GM12801 (cell line): ENCODE data around the gene PRKCE.

Experiments used
- TF ChIP-seq, protein P1 (sequence below): IDR thresholded peaks from one replicate; pipeline ENCODE4 v1.5.1; 2011; ENCODE audit warnings: control low read depth; ENCODE audit not compliant: insufficient read length; ENCODE audit errors: extremely low read depth

Gene PRKCE

GRCh38 chr2:45683292-45683691, 31.8 kb downstream of the PRKCE start:
- TF ChIP-seq, protein P1, sequence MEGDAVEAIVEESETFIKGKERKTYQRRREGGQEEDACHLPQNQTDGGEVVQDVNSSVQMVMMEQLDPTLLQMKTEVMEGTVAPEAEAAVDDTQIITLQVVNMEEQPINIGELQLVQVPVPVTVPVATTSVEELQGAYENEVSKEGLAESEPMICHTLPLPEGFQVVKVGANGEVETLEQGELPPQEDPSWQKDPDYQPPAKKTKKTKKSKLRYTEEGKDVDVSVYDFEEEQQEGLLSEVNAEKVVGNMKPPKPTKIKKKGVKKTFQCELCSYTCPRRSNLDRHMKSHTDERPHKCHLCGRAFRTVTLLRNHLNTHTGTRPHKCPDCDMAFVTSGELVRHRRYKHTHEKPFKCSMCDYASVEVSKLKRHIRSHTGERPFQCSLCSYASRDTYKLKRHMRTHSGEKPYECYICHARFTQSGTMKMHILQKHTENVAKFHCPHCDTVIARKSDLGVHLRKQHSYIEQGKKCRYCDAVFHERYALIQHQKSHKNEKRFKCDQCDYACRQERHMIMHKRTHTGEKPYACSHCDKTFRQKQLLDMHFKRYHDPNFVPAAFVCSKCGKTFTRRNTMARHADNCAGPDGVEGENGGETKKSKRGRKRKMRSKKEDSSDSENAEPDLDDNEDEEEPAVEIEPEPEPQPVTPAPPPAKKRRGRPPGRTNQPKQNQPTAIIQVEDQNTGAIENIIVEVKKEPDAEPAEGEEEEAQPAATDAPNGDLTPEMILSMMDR = no peak

DNA sequence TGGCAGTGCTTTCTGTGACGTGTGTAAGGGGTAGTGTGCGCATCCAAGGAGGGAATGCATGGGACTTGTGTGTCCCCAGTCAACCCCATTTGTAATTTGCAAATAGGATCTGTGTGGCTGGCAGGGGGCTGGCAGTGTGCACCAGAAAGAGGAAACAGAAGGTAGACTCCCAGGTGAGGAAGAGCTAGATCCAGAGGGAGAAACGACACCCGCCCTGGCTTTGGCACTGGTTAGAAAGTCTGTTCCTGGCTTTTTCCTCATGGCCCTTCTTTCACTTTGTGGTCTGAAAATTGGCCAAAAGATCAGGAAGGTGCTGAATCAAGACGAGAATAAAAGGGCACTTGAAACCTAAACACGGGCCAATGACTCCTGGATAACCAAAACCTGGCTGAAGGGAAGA, 33.3 kb downstream of the PRKCE start:
- TF ChIP-seq, protein P1 = no peak

GRCh38 chr2:45685260-45685659, 33.8 kb downstream of the PRKCE start:
- TF ChIP-seq, protein P1 = no peak

DNA sequence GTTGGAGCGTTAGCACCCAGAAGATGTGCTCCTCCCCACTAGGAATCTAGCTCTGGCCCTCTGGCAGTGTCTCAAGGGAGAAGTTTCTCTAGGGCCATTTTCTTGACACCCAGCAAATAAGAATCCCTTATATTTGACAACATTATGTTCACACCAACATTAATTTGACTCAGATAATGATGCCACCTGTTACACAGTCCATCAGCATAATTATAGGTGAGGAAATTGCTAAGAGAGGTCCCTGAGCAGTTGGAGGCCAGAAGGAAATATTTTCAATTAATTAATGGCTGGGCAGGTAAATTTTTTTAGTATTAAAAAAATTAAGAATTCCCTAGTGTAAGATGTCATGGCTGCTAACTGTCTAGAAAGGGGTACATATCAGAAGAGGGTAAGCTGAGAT, 36.5 kb downstream of the PRKCE start:
- TF ChIP-seq, protein P1 = no peak

DNA sequence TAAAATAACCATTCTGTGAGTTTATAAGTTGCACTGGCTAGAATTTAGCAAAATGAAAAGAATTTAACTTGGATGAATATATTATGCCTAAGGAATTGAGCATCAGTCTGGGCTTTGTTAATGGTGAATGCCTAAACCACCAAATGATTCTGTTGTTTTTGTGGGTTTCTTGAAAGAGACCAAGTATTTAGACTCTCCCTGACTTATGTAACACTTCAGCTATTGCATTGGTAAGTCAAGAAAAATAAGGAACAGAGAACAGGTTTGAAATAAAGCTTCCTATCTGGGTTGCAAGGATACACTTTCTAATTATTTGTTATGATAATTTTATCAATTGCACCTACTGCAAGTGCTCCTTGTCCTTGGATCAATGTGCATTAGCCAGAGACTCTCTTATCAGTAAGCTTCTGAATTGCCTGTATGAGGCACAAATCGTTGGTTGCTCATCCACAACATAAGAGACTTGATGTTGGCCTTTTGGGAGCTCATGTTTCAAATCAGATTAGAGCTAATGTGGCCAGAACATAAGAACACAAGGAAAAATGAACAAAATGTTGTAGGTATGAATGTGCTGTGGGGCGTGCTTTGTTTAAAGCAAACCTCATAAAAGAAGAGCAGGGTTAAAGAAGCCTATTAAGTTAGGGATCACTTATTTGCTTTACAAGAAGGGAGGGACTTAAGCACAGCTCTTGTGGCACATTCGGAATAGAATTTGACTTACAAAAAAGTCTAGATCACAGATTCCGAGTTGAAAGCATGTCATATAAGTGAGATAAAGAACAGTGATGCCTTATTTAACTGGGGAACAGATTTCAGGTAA, 37.2 kb downstream of the PRKCE start:
- TF ChIP-seq, protein P1 = no peak

DNA sequence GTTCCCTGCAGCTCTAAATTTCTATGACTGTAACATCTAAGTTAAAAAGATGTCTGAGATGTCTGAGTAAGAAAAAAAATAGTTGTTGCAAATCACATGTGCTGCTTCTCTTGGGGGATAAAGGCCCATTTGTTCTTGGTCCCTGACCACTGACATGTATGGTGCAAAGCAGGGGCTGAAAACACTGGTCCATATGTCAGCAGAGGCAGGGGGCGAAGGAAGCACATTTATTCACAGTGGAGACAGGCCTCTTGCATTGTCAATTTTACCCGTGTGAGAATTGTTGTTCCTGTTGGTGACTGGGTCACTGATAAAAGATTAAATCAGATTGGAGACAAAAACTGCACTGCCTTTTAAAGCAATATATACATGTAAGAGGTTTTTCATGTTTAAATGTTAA, 38.8 kb downstream of the PRKCE start:
- TF ChIP-seq, protein P1 = no peak

- TF ChIP-seq, protein P1 = no peak
Measured at GRCh38 chr2:45691171-45691999, 39.9 kb downstream of the PRKCE start.
